Measurements from ENCODE around the gene DCXR. TPM values are rescaled to one million over a fixed set of nuclear protein-coding genes. Genes with fewer than 3 reads are reported as not detected.

DCXR gene
- total and polyA plus RNA-seq, 2 of the 13 experiments (the other 11 are each of a cell fraction or from before 2014, with no cell fraction given): 287 to 311 TPM

- peak; percentile 41; the same call in 1 of the 2 replicates for TF ChIP-seq ZBTB26 (CRISPR knock-in tag; IDR thresholded peaks at IDR 0.05; ENCODE audit: borderline replicate concordance)
- peak; percentile 70; the same call in 1 of the 2 replicates for TF ChIP-seq ZXDC (CRISPR knock-in tag; IDR thresholded peaks at IDR 0.05)
- TF ChIP-seq ZNF205 (CRISPR knock-in tag; IDR thresholded peaks at IDR 0.05): peak; percentile 43; the same call in 1 of the 2 replicates
- TF ChIP-seq RBM39 (IDR thresholded peaks at IDR 0.05; ENCODE audit: low read depth, low read length, poor library complexity, severe bottlenecking): peak; percentile 11
- peak; percentile 54; the same call in 1 of the 2 replicates for TF ChIP-seq ZFYVE20 (CRISPR knock-in tag; IDR thresholded peaks at IDR 0.05; ENCODE audit: borderline replicate concordance, low read depth)
- no peak for TF ChIP-seq MAFG (CRISPR knock-in tag; IDR thresholded peaks at IDR 0.05)
- TF ChIP-seq CENPT (CRISPR knock-in tag; IDR thresholded peaks at IDR 0.05; ENCODE audit: low read depth): peak; percentile 16; the same call in 1 of the 2 replicates
- no peak for TF ChIP-seq SRSF9 (IDR thresholded peaks at IDR 0.05; ENCODE audit: borderline replicate concordance, insufficient read depth, low read depth, low read length, poor library complexity, severe bottlenecking)
- no peak for TF ChIP-seq RFX1 (IDR thresholded peaks at IDR 0.05)
- TF ChIP-seq SRSF1 (optimal IDR thresholded peaks at IDR 0.05; ENCODE audit: low read depth, low read length): peak; percentile 56
- peak; percentile 39; the same call in 1 of the 2 replicates for TF ChIP-seq ZMYM4 (CRISPR knock-in tag; IDR thresholded peaks at IDR 0.05)
- 0 out of 2 replicates have a peak, but pooled peaks have one; percentile 13 for TF ChIP-seq ZNF572 (CRISPR knock-in tag; IDR thresholded peaks at IDR 0.05)
- peak; percentile 20; the same call in 1 of the 2 replicates for TF ChIP-seq ZNF468 (CRISPR knock-in tag; IDR thresholded peaks at IDR 0.05)
- peak; percentile 6; the same call in 1 of the 2 replicates for TF ChIP-seq ATF3 (CRISPR knock-in tag; IDR thresholded peaks at IDR 0.05)
- peak; percentile 75; the same call in 1 of the 2 replicates for TF ChIP-seq MYC (CRISPR knock-in tag; IDR thresholded peaks at IDR 0.05; ENCODE audit: borderline replicate concordance)
- TF ChIP-seq RELA (CRISPR knock-in tag; IDR thresholded peaks at IDR 0.05): no peak
- TF ChIP-seq SNAPC2 (CRISPR knock-in tag; IDR thresholded peaks at IDR 0.05): peak; percentile 93
- TF ChIP-seq ZNF224 (CRISPR knock-in tag; IDR thresholded peaks at IDR 0.05): 0 out of 2 replicates have a peak, but pooled peaks have one; percentile 35
- peak; percentile 91; the same call in 1 of the 2 replicates for TF ChIP-seq MTERF4 (CRISPR knock-in tag; IDR thresholded peaks at IDR 0.05)
- no peak for TF ChIP-seq MAFF (IDR thresholded peaks at IDR 0.05; ENCODE audit: low read depth, low read length)
- peak; percentile 28; the same call in 1 of the 2 replicates for TF ChIP-seq ZNF34 (CRISPR knock-in tag; IDR thresholded peaks at IDR 0.05; ENCODE audit: borderline replicate concordance)
Observed at GRCh38 chr17:81993729-81994592, 43.5 kb downstream of the DCXR start (continued).
